HCT116 (cell line): ENCODE results near the gene TTLL10. TPM values are rescaled to one million over a fixed set of nuclear protein-coding genes. Genes with fewer than 3 reads are reported as not detected.

Experiments used
- ATAC-seq: fragments of 200-7000 bp; cut with Tn5 transposase; 2 replicates; pipeline ENCODE4 v1.9.1; 2020; ENCODE audit warnings: mild to moderate bottlenecking, moderate library complexity
- BruUV-seq: library from RNA; stranded (reverse); fragments of 400-500 nt; replicated peaks from 2 replicates; lab custom pipeline; 2021; lab: Mats Ljungman, UMichigan
- CTCF ChIA-PET: fragments of 300-600 bp; sonication (Branson Sonifier 250); formaldehyde crosslinking; loops from one replicate; lab custom pipeline; 2021; ENCODE audit warnings: antibody characterized with exemption; lab: Charles Lee
- POLR2A ChIA-PET: fragments of 300-600, 350-600 bp; sonication (Branson Sonifier 250); formaldehyde crosslinking; loops from one replicate; lab custom pipeline; 2021; ENCODE audit warnings: antibody characterized with exemption; lab: Charles Lee
- RAD21 ChIA-PET, 2 experiments: fragments of 300-600 bp; sonication (Branson Sonifier 250); formaldehyde crosslinking; loops; one replicate each; lab custom pipeline; 2023; ENCODE audit warnings: low total read pairs in 2 of 2; ENCODE audit not compliant: uncharacterized antibody in 2 of 2, unreplicated experiment in 2 of 2, low non-redundant PET in 1 of 2; lab: Charles Lee
- DNase-seq: peaks from one replicate; pipeline ENCODE4 v3.0.0-alpha.2; 2010; ENCODE audit warnings: low read depth, low spot score
- H2AFZ ChIP-seq: fragments of 200-600 bp; shearing (Covaris generic), sonication (generic); 2 replicates; pipeline ENCODE4 v1.6.1; 2017; ENCODE audit warnings: low read depth, mixed run types, mixed read lengths, antibody characterized with exemption, low read length; ENCODE audit not compliant: poor library complexity, severe bottlenecking
- H3K27ac ChIP-seq: 2 replicates; pipeline ENCODE4 v1.5.1; 2012; ENCODE audit warnings: low read depth, low read length
- H3K27me3 ChIP-seq: fragments of 200-600 bp; sonication (generic); 2 replicates; pipeline ENCODE4 v1.6.1; 2016; ENCODE audit warnings: mixed run types, low read length, mixed read lengths; ENCODE audit not compliant: insufficient read depth
- H3K36me3 ChIP-seq, 2 experiments: fragments of 200-500 bp in 1 of 2; fragments of 200-600 bp in 1 of 2; sonication (Bioruptor generic) in 1 of 2; sonication (generic) in 1 of 2; 2 replicates each; pipeline versions ENCODE4 v1.5.1 to v1.6.1; 2014 to 2016; ENCODE audit warnings: low read length in 2 of 2, inconsistent platforms in 1 of 2, mixed read lengths in 1 of 2, mixed run types in 1 of 2; ENCODE audit not compliant: insufficient read depth in 2 of 2, control insufficient read depth in 1 of 2
- H3K4me1 ChIP-seq, 2 experiments: fragments of 200-600 bp in 1 of 2; sonication (generic) in 1 of 2; 2 replicates each; pipeline versions ENCODE4 v1.5.1 to v1.6.1; 2012 to 2017; ENCODE audit warnings: low read length in 2 of 2, inconsistent platforms in 1 of 2, mild to moderate bottlenecking in 1 of 2, mixed read lengths in 1 of 2, mixed run types in 1 of 2, moderate library complexity in 1 of 2; ENCODE audit not compliant: insufficient read depth in 2 of 2, control insufficient read depth in 1 of 2
- H3K4me2 ChIP-seq: fragments of 200-600 bp; sonication (generic); 2 replicates; pipeline ENCODE4 v1.6.1; 2017; ENCODE audit warnings: mixed run types, low read length, mixed read lengths
- H3K4me3 ChIP-seq, 2 experiments: fragments of 200-600 bp in 1 of 2; sonication (generic) in 1 of 2; replicated peaks in 1 of 2; 2 replicates each; pipeline ENCODE4 v1.5.1; 2011 to 2016; ENCODE audit warnings: low read length in 2 of 2, control low read depth in 1 of 2, low read depth in 1 of 2, mild to moderate bottlenecking in 1 of 2, mixed read lengths in 1 of 2, mixed run types in 1 of 2
- H3K79me2 ChIP-seq: fragments of 200-600 bp; sonication (generic); 2 replicates; pipeline ENCODE4 v1.6.1; 2017; ENCODE audit warnings: mild to moderate bottlenecking, mixed run types, low read length, moderate library complexity, mixed read lengths; ENCODE audit not compliant: insufficient read depth
- H3K9ac ChIP-seq: fragments of 200-600 bp; sonication (generic); 2 replicates; pipeline ENCODE4 v1.6.1; 2016; ENCODE audit warnings: low read length, mixed read lengths
- H3K9me2 ChIP-seq: fragments of 200-600 bp; sonication (generic), shearing (Covaris generic); 2 replicates; pipeline ENCODE4 v1.6.1; 2017; ENCODE audit warnings: mixed run types, mild to moderate bottlenecking, moderate library complexity; ENCODE audit not compliant: insufficient read depth
- H3K9me3 ChIP-seq, 2 experiments: fragments of 200-500 bp in 1 of 2; fragments of 200-600 bp in 1 of 2; sonication (Bioruptor generic) in 1 of 2; sonication (generic) in 1 of 2; 2 replicates each; pipeline ENCODE4 v1.6.1; 2014 to 2017; ENCODE audit warnings: low read length in 2 of 2, mixed read lengths in 2 of 2, inconsistent platforms in 1 of 2, low read depth in 1 of 2, mild to moderate bottlenecking in 1 of 2, mixed run types in 1 of 2, moderate library complexity in 1 of 2; ENCODE audit not compliant: control insufficient read depth in 1 of 2, insufficient read depth in 1 of 2
- H4K20me1 ChIP-seq: fragments of 200-600 bp; sonication (generic), shearing (Covaris generic); 2 replicates; pipeline ENCODE4 v1.6.1; 2017; ENCODE audit warnings: mixed run types, mild to moderate bottlenecking, moderate library complexity; ENCODE audit not compliant: insufficient read depth
- CEBPB ChIP-seq: IDR thresholded peaks from 2 replicates; pipeline ENCODE4 v1.6.1; 2012; ENCODE audit warnings: low read depth
- EGR1 ChIP-seq: IDR thresholded peaks from 2 replicates; pipeline ENCODE4 v1.6.1; 2012; ENCODE audit warnings: low read depth
- EZH2phosphoT487 ChIP-seq: fragments of 200-600 bp; IDR thresholded peaks from 2 replicates; pipeline ENCODE4 v1.6.1; 2018; ENCODE audit warnings: antibody characterized with exemption, borderline replicate concordance
- JUND ChIP-seq: IDR thresholded peaks from 2 replicates; pipeline ENCODE4 v1.6.1; 2012
- MAX ChIP-seq: IDR thresholded peaks from 2 replicates; pipeline ENCODE4 v1.6.1; 2012
- POLR2A ChIP-seq: IDR thresholded peaks from 2 replicates; pipeline ENCODE4 v1.7.0; 2011; ENCODE audit warnings: borderline replicate concordance; ENCODE audit not compliant: insufficient read depth, insufficient read length; ENCODE audit errors: extremely low read depth
- POLR2AphosphoS5 ChIP-seq: IDR thresholded peaks from 2 replicates; pipeline ENCODE4 v1.6.1; 2011; ENCODE audit warnings: mild to moderate bottlenecking, low read depth, low read length, moderate library complexity
- SIN3A ChIP-seq: IDR thresholded peaks from 2 replicates; pipeline ENCODE4 v1.6.1; 2012; ENCODE audit warnings: low read depth
- SP1 ChIP-seq: IDR thresholded peaks from 2 replicates; pipeline ENCODE4 v1.6.1; 2012; ENCODE audit warnings: low read depth
- SRF ChIP-seq: IDR thresholded peaks from 2 replicates; pipeline ENCODE4 v1.6.1; 2012; ENCODE audit warnings: low read depth
- TCF7L2 ChIP-seq: IDR thresholded peaks from 2 replicates; pipeline ENCODE4 v1.7.0; 2011; ENCODE audit warnings: borderline replicate concordance, inconsistent platforms; ENCODE audit not compliant: insufficient read depth, insufficient read length; ENCODE audit errors: extremely low read depth
- YY1 ChIP-seq: IDR thresholded peaks from 2 replicates; pipeline ENCODE4 v1.6.1; 2011; ENCODE audit warnings: low read length, low read depth, moderate library complexity, mild to moderate bottlenecking; ENCODE audit not compliant: insufficient replicate concordance; ENCODE audit errors: extremely low read depth
- ZBTB33 ChIP-seq: IDR thresholded peaks from 2 replicates; pipeline ENCODE4 v1.6.1; 2011; ENCODE audit warnings: mild to moderate bottlenecking, low read length, moderate library complexity; ENCODE audit not compliant: insufficient replicate concordance; ENCODE audit errors: extremely low read depth
- ZFX ChIP-seq: fragments of 450-650 bp; IDR thresholded peaks from 2 replicates; pipeline ENCODE4 v1.6.1; 2017
- intact Hi-C: fragments of 100-400 bp; cut with micrococcal nuclease; formaldehyde crosslinking; loops from 2 replicates; pipeline ENCODE4 v1.10.0; 2022
- total RNA-seq: library from RNA; stranded (reverse); gene quantifications from one replicate; pipeline ENCODE4 v1.2.1, GENCODE V29; 2021; ENCODE audit not compliant: unreplicated experiment
- TF ChIP-seq, protein P1 (sequence below), 3 experiments: fragments of 200-600 bp in 1 of 3; sonication (generic) in 1 of 3; IDR thresholded peaks in 2 of 3; conservative IDR thresholded peaks in 1 of 3; 2 replicates each; pipeline ENCODE4 v1.5.1; 2012 to 2017; ENCODE audit warnings: low read depth in 2 of 3, low read length in 2 of 3, antibody characterized with exemption in 1 of 3, borderline replicate concordance in 1 of 3, control low read depth in 1 of 3, mild to moderate bottlenecking in 1 of 3, mixed read lengths in 1 of 3, mixed run types in 1 of 3, moderate library complexity in 1 of 3; ENCODE audit not compliant: insufficient read depth in 1 of 3
- TF ChIP-seq, protein P2 (sequence below): IDR thresholded peaks from 2 replicates; pipeline ENCODE4 v1.6.1; 2012

TTLL10 gene
- total RNA-seq, 1 experiment from 2014 or later = 0.10 TPM

GRCh38 chr1:1242461-1243265 is 69.0 kb downstream of the TTLL10 start:
- CTCF ChIA-PET = no interaction called here
- no TSS peak for BruUV-seq
- no peaks in the 10 kb centered on the region for H4K20me1 ChIP-seq
- H3K4me1 ChIP-seq = peaks cover 9 to 22% of the 10 kb centered on the region in 2 experiments; a peak in 3 of 4 replicates
- no peak overlapping the region for H3K4me3 ChIP-seq
- no peaks in the 10 kb centered on the region for H3K36me3 ChIP-seq
- no peak overlapping the region for H3K27ac ChIP-seq
- no peak overlapping the region for H3K9ac ChIP-seq
- ATAC-seq (no peak), DNase-seq (no peak)
- H3K9me2 ChIP-seq = no peaks in the 10 kb centered on the region
- H3K27me3 ChIP-seq = no peaks in the 10 kb centered on the region
- H2AFZ ChIP-seq = no peak overlapping the region
- no peak overlapping the region for H3K4me2 ChIP-seq
- intact Hi-C loops = no loop called here
- no peak for TF ChIP-seq SIN3A
- no peak for TF ChIP-seq TCF7L2
- no peak for TF ChIP-seq POLR2A
- no peak for TF ChIP-seq YY1
- TF ChIP-seq JUND = no peak
- TF ChIP-seq POLR2AphosphoS5 = no peak
- TF ChIP-seq EGR1 = no peak
- TF ChIP-seq SRF = no peak
- no peak for TF ChIP-seq ZFX
- no peak for TF ChIP-seq ZBTB33
- no peak for TF ChIP-seq SP1
- TF ChIP-seq, protein P1, sequence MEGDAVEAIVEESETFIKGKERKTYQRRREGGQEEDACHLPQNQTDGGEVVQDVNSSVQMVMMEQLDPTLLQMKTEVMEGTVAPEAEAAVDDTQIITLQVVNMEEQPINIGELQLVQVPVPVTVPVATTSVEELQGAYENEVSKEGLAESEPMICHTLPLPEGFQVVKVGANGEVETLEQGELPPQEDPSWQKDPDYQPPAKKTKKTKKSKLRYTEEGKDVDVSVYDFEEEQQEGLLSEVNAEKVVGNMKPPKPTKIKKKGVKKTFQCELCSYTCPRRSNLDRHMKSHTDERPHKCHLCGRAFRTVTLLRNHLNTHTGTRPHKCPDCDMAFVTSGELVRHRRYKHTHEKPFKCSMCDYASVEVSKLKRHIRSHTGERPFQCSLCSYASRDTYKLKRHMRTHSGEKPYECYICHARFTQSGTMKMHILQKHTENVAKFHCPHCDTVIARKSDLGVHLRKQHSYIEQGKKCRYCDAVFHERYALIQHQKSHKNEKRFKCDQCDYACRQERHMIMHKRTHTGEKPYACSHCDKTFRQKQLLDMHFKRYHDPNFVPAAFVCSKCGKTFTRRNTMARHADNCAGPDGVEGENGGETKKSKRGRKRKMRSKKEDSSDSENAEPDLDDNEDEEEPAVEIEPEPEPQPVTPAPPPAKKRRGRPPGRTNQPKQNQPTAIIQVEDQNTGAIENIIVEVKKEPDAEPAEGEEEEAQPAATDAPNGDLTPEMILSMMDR (IDR thresholded peaks at IDR 0.05 in 2 of 3, conservative IDR thresholded peaks at IDR 0.05 in 1 of 3; ENCODE audit: borderline replicate concordance in 1 of 3, insufficient read depth in 1 of 3, low read depth in 2 of 3, low read length in 2 of 3) = no peak
- TF ChIP-seq CEBPB = no peak
- no peak for TF ChIP-seq EZH2phosphoT487
- TF ChIP-seq, protein P2, sequence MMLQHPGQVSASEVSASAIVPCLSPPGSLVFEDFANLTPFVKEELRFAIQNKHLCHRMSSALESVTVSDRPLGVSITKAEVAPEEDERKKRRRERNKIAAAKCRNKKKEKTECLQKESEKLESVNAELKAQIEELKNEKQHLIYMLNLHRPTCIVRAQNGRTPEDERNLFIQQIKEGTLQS = no peak
- no peak for TF ChIP-seq MAX
- POLR2A ChIA-PET = no interaction called here
- RAD21 ChIA-PET = no interaction called here
- no peaks in the 10 kb centered on the region for H3K9me3 ChIP-seq
- no peaks in the 10 kb centered on the region for H3K79me2 ChIP-seq
